Hepatocyte (in vitro differentiated cells): ENCODE measurements around the gene SRCIN1. TPM values are rescaled to one million over a fixed set of nuclear protein-coding genes. Genes with fewer than 3 reads are reported as not detected.
"Not testable (repeated sequence)": the region's sequence is repeated elsewhere in the genome, so short reads cannot be mapped to it uniquely, and the experiment has no call there.

Experiments
- DNase-seq: peaks from one replicate; pipeline ENCODE4 v3.0.0-alpha.2; 2016; ENCODE audit warnings: low spot score
- H2AFZ ChIP-seq: fragments of 200-600 bp; sonication (generic); 2 replicates; pipeline ENCODE4 v1.6.0; 2016; ENCODE audit warnings: antibody characterized with exemption, mild to moderate bottlenecking
- H3K27ac ChIP-seq: fragments of 200-600 bp; sonication (generic); 2 replicates; pipeline ENCODE4 v1.5.1; 2016; ENCODE audit warnings: mild to moderate bottlenecking
- H3K27me3 ChIP-seq: fragments of 200-600 bp; sonication (generic); 2 replicates; pipeline ENCODE4 v1.6.1; 2016
- H3K36me3 ChIP-seq: fragments of 200-600 bp; sonication (generic); replicated peaks from 2 replicates; pipeline ENCODE4 v1.5.1; 2016; ENCODE audit warnings: low read depth; ENCODE audit not compliant: insufficient read depth
- H3K4me1 ChIP-seq: fragments of 200-600 bp; sonication (generic); 2 replicates; pipeline ENCODE4 v1.5.1; 2016; ENCODE audit warnings: mild to moderate bottlenecking, moderate library complexity; ENCODE audit not compliant: insufficient read depth
- H3K4me2 ChIP-seq: fragments of 200-600 bp; sonication (generic); 2 replicates; pipeline ENCODE4 v1.6.0; 2016
- H3K4me3 ChIP-seq: fragments of 200-600 bp; sonication (generic); 2 replicates; pipeline ENCODE4 v1.5.1; 2016; ENCODE audit warnings: mild to moderate bottlenecking
- H3K79me2 ChIP-seq: fragments of 200-600 bp; sonication (generic); 2 replicates; pipeline ENCODE4 v1.6.0; 2017; ENCODE audit warnings: mild to moderate bottlenecking
- H3K9me2 ChIP-seq: fragments of 200-600 bp; sonication (generic); replicated peaks from 2 replicates; pipeline ENCODE4 v1.6.0; 2017; ENCODE audit warnings: mild to moderate bottlenecking; ENCODE audit not compliant: insufficient read depth
- H3K9me3 ChIP-seq: fragments of 200-600 bp; sonication (generic); 2 replicates; pipeline ENCODE4 v1.5.1; 2016; ENCODE audit warnings: low read depth, mild to moderate bottlenecking
- H4K20me1 ChIP-seq: fragments of 200-600 bp; sonication (generic); 2 replicates; pipeline ENCODE4 v1.6.0; 2016; ENCODE audit warnings: mild to moderate bottlenecking; ENCODE audit not compliant: insufficient read depth, poor library complexity, severe bottlenecking
- CTCF ChIP-seq: fragments of 200-600 bp; sonication (generic); IDR thresholded peaks from 2 replicates; pipeline ENCODE4 v1.5.1; 2016; ENCODE audit warnings: antibody characterized with exemption, mild to moderate bottlenecking; ENCODE audit not compliant: poor library complexity
- EZH2 ChIP-seq: fragments of 200-600 bp; sonication (generic); IDR thresholded peaks from 2 replicates; pipeline ENCODE4 v1.6.1; 2016; ENCODE audit warnings: antibody characterized with exemption, mild to moderate bottlenecking, borderline replicate concordance
- EZH2phosphoT487 ChIP-seq: fragments of 200-600 bp; sonication (generic); IDR thresholded peaks from one replicate; pipeline ENCODE4 v1.6.1; 2018; ENCODE audit warnings: antibody characterized with exemption, mild to moderate bottlenecking, low read depth, moderate library complexity; ENCODE audit not compliant: unreplicated experiment, severe bottlenecking
- WGBS: methylation state at CpG from one replicate; pipeline ENCODE4 v1.1.6; 2016; ENCODE audit warnings: low lambda C conversion rate; ENCODE audit errors: missing lambda C conversion rate; 5-methylcytosine and 5-hydroxymethylcytosine counted together
- polyA plus RNA-seq: library from polyadenylated mRNA; unstranded; fragments of >200 nt; fragmentation: Nextera tagmentation; extraction: Ambion mirVana; gene quantifications from 2 replicates; pipeline ENCODE4 v1.2.1, GENCODE V29; 2016
- total RNA-seq: library from RNA; depleted of rRNA; stranded (reverse); fragments of >200 nt; gene quantifications from 2 replicates; pipeline ENCODE4 v1.2.3, GENCODE V29; 2014

The SRCIN1 gene
- total and polyA plus RNA-seq, 2 experiments from 2014 or later = 0.82 to 0.90 TPM

- Histone ChIP-seq H2AFZ (no peak overlapping the region), H3K27ac (no peak overlapping the region), H3K4me3 (no peak overlapping the region), H3K4me2 (no peak overlapping the region), H3K27me3 (no peaks in the 10 kb centered on the region), H3K9me2 (no peaks in the 10 kb centered on the region), H3K4me1 (no peaks in the 10 kb centered on the region), H3K36me3 (no peaks in the 10 kb centered on the region), H4K20me1 (no peaks in the 10 kb centered on the region), H3K79me2 (no peaks in the 10 kb centered on the region), H3K9me3 (no peaks in the 10 kb centered on the region)
- no peak for TF ChIP-seq EZH2
- no peak for DNase-seq
Measured at GRCh38 chr17:38625482-38625881, 19.7 kb upstream of the SRCIN1 start.

- H3K27me3 ChIP-seq, H3K9me3 ChIP-seq, H3K36me3 ChIP-seq, H3K4me1 ChIP-seq, H2AFZ ChIP-seq, H3K4me2 ChIP-seq, H3K79me2 ChIP-seq, H3K9me2 ChIP-seq, H3K4me3 ChIP-seq, DNase-seq, H4K20me1 ChIP-seq, H3K27ac ChIP-seq: not testable (repeated sequence)
- WGBS = 93% methylated on average over 14 of the region's 14 CpGs
Measured at GRCh38 chr17:38624782-38625355, 19.1 kb upstream of the SRCIN1 start.

GRCh38 chr17:38621538-38621937, 15.8 kb upstream of the SRCIN1 start:
- Histone ChIP-seq H3K4me3 (no peak overlapping the region), H4K20me1 (no peaks in the 10 kb centered on the region), H2AFZ (no peak overlapping the region), H3K79me2 (no peaks in the 10 kb centered on the region), H3K27me3 (no peaks in the 10 kb centered on the region), H3K9me3 (no peaks in the 10 kb centered on the region), H3K9me2 (no peaks in the 10 kb centered on the region), H3K4me1 (no peaks in the 10 kb centered on the region), H3K36me3 (no peaks in the 10 kb centered on the region), H3K27ac (no peak overlapping the region), H3K4me2 (no peak overlapping the region)
- TF ChIP-seq CTCF (no peak), EZH2phosphoT487 (no peak), EZH2 (no peak)
- no peak for DNase-seq
- 75% methylated on average over 2 of the region's 2 CpGs for WGBS

- DNase-seq = no peak
- Histone ChIP-seq H3K27me3 (no peaks in the 10 kb centered on the region), H3K4me3 (no peak overlapping the region), H3K4me1 (no peaks in the 10 kb centered on the region), H3K9me3 (no peaks in the 10 kb centered on the region), H3K9me2 (no peaks in the 10 kb centered on the region), H3K36me3 (no peaks in the 10 kb centered on the region), H3K79me2 (no peaks in the 10 kb centered on the region), H3K4me2 (no peak overlapping the region), H3K27ac (no peak overlapping the region), H2AFZ (no peak overlapping the region), H4K20me1 (no peaks in the 10 kb centered on the region)
- TF ChIP-seq EZH2 (no peak), CTCF (no peak), EZH2phosphoT487 (no peak)
- WGBS = 90% methylated on average over 12 of the region's 12 CpGs
Measured at GRCh38 chr17:38620551-38621277, 15.0 kb upstream of the SRCIN1 start.
